ENCODE results near the gene TBX2. TPM values are rescaled to one million over a fixed set of nuclear protein-coding genes. Genes with fewer than 3 reads are reported as not detected.

Gene TBX2
- polyA plus RNA-seq, 2 donors = 5.6 to 6.2 TPM

- H3K4me3 ChIP-seq (ENCODE audit: low read depth in 1 of 2, low read length in 2 of 2) = no peak overlapping the region
- peaks cover 6 to 19% of the 10 kb centered on the region in 2 donors for H3K4me1 ChIP-seq (ENCODE audit: control insufficient read depth in 2 of 2, insufficient read depth in 2 of 2, low read length in 1 of 2)
- H3K36me3 ChIP-seq (ENCODE audit: control insufficient read depth in 2 of 2, insufficient read depth in 2 of 2, low read length in 1 of 2) = no peaks in the 10 kb centered on the region
- H3K27ac ChIP-seq (ENCODE audit: low read depth in 2 of 2, low read length in 1 of 2) = no peak overlapping the region
- WGBS, 2 donors = 48 to 59% methylated on average over 36 to 47 of the region's 47 CpGs
- peaks cover 0 to 11% of the 10 kb centered on the region in 2 donors for H3K9me3 ChIP-seq (ENCODE audit: control insufficient read depth in 2 of 2, insufficient read depth in 1 of 2, low read depth in 1 of 2, low read length in 1 of 2)
- H3K27me3 ChIP-seq (ENCODE audit: control insufficient read depth in 1 of 2, insufficient read depth in 2 of 2, low read length in 2 of 2) = peaks cover 16 to 25% of the 10 kb centered on the region in 2 donors
Observed at GRCh38 chr17:61456061-61456681, 56.5 kb downstream of the TBX2 start.

GRCh38 chr17:61456688-61457225 is 57.1 kb downstream of the TBX2 start:
- Histone ChIP-seq H3K27ac (ENCODE audit: low read depth in 2 of 2, low read length in 1 of 2) (no peak overlapping the region), H3K9me3 (ENCODE audit: control insufficient read depth in 2 of 2, insufficient read depth in 1 of 2, low read depth in 1 of 2, low read length in 1 of 2) (peaks cover 0 to 11% of the 10 kb centered on the region in 2 donors), H3K4me3 (ENCODE audit: low read depth in 1 of 2, low read length in 2 of 2) (peak overlapping the region in 1 of 2 donors; percentile 26), H3K4me1 (ENCODE audit: control insufficient read depth in 2 of 2, insufficient read depth in 2 of 2, low read length in 1 of 2) (peaks cover 4 to 14% of the 10 kb centered on the region in 2 donors), H3K36me3 (ENCODE audit: control insufficient read depth in 2 of 2, insufficient read depth in 2 of 2, low read length in 1 of 2) (no peaks in the 10 kb centered on the region), H3K27me3 (ENCODE audit: control insufficient read depth in 1 of 2, insufficient read depth in 2 of 2, low read length in 2 of 2) (peaks cover 16 to 24% of the 10 kb centered on the region in 2 donors)
- WGBS, 2 donors = 31 to 41% methylated on average over 44 to 45 of the region's 45 CpGs

GRCh38 chr17:61457226-61457983 is 57.8 kb downstream of the TBX2 start:
- Histone ChIP-seq H3K36me3 (ENCODE audit: control insufficient read depth in 2 of 2, insufficient read depth in 2 of 2, low read length in 1 of 2) (no peaks in the 10 kb centered on the region), H3K27ac (ENCODE audit: low read depth in 2 of 2, low read length in 1 of 2) (no peak overlapping the region), H3K4me1 (ENCODE audit: control insufficient read depth in 2 of 2, insufficient read depth in 2 of 2, low read length in 1 of 2) (peaks cover 0 to 9% of the 10 kb centered on the region in 2 donors), H3K4me3 (ENCODE audit: low read depth in 1 of 2, low read length in 2 of 2) (peak overlapping the region in 1 of 2 donors; percentile 26), H3K9me3 (ENCODE audit: control insufficient read depth in 2 of 2, insufficient read depth in 1 of 2, low read depth in 1 of 2, low read length in 1 of 2) (peaks cover 0 to 11% of the 10 kb centered on the region in 2 donors), H3K27me3 (ENCODE audit: control insufficient read depth in 1 of 2, insufficient read depth in 2 of 2, low read length in 2 of 2) (peaks cover 16 to 17% of the 10 kb centered on the region in 2 donors)
- WGBS, 2 donors = 14 to 30% methylated on average over 38 to 39 of the region's 39 CpGs

GRCh38 chr17:61458000-61458399 is 58.4 kb downstream of the TBX2 start:
- WGBS, 2 donors = 28 to 46% methylated on average over 14 of the region's 14 CpGs
- no peak overlapping the region for H3K27ac ChIP-seq (ENCODE audit: low read depth in 2 of 2, low read length in 1 of 2)
- peaks cover 0 to 11% of the 10 kb centered on the region in 2 donors for H3K9me3 ChIP-seq (ENCODE audit: control insufficient read depth in 2 of 2, insufficient read depth in 1 of 2, low read depth in 1 of 2, low read length in 1 of 2)
- no peaks in the 10 kb centered on the region for H3K36me3 ChIP-seq (ENCODE audit: control insufficient read depth in 2 of 2, insufficient read depth in 2 of 2, low read length in 1 of 2)
- no peak overlapping the region for H3K4me3 ChIP-seq (ENCODE audit: low read depth in 1 of 2, low read length in 2 of 2)
- H3K27me3 ChIP-seq (ENCODE audit: control insufficient read depth in 1 of 2, insufficient read depth in 2 of 2, low read length in 2 of 2) = peaks cover 13 to 16% of the 10 kb centered on the region in 2 donors
- H3K4me1 ChIP-seq (ENCODE audit: control insufficient read depth in 2 of 2, insufficient read depth in 2 of 2, low read length in 1 of 2) = peaks cover 0 to 7% of the 10 kb centered on the region in 2 donors

- H3K4me1 ChIP-seq (ENCODE audit: control insufficient read depth in 2 of 2, insufficient read depth in 2 of 2, low read length in 1 of 2) = peaks cover 0 to 7% of the 10 kb centered on the region in 2 donors
- H3K36me3 ChIP-seq (ENCODE audit: control insufficient read depth in 2 of 2, insufficient read depth in 2 of 2, low read length in 1 of 2) = no peaks in the 10 kb centered on the region
- H3K4me3 ChIP-seq (ENCODE audit: low read depth in 1 of 2, low read length in 2 of 2) = no peak overlapping the region
- H3K9me3 ChIP-seq (ENCODE audit: control insufficient read depth in 2 of 2, insufficient read depth in 1 of 2, low read depth in 1 of 2, low read length in 1 of 2) = peaks cover 0 to 11% of the 10 kb centered on the region in 2 donors
- WGBS, 2 donors = 57 to 72% methylated on average over 5 of the region's 5 CpGs
- H3K27me3 ChIP-seq (ENCODE audit: control insufficient read depth in 1 of 2, insufficient read depth in 2 of 2, low read length in 2 of 2) = peaks cover 13 to 16% of the 10 kb centered on the region in 2 donors
- no peak overlapping the region for H3K27ac ChIP-seq (ENCODE audit: low read depth in 2 of 2, low read length in 1 of 2)
Observed at GRCh38 chr17:61458421-61459141, 58.9 kb downstream of the TBX2 start.

Other genes with a start within 250 kb of the TBX2 start
- under 1 TPM in 1 of 2 donors, not detected in 1; 0.01 TPM for gene TBX4, start 52.6 kb downstream of the TBX2 start, polyA plus RNA-seq
- under 1 TPM; 0.19 to 0.20 TPM for gene NACA2, start 191.4 kb downstream of the TBX2 start, polyA plus RNA-seq

Measured in esophagus (tissue), 2 donors.